H1 (cell line): ENCODE measurements around the gene TSGA10IP. TPM values are rescaled to one million over a fixed set of nuclear protein-coding genes. Genes with fewer than 3 reads are reported as not detected.

Experiments used
- CTCF ChIA-PET: fragments of 300-600 bp; sonication (Branson Sonifier 250); formaldehyde crosslinking; loops from one replicate; lab custom pipeline; 2021; ENCODE audit not compliant: partially characterized antibody; lab: Charles Lee
- POLR2A ChIA-PET: fragments of 300-600 bp; sonication (Branson Sonifier 250); formaldehyde crosslinking; loops from one replicate; lab custom pipeline; 2021; ENCODE audit warnings: inconsistent platforms; ENCODE audit not compliant: partially characterized antibody; lab: Charles Lee
- DNase-seq, 2 experiments: peaks; one replicate each; pipeline versions ENCODE4 v3.0.0 to v3.0.0-alpha.2; 2010 to 2022; ENCODE audit warnings: low spot score in 2 of 2, low read depth in 1 of 2, mixed read lengths in 1 of 2
- FAIRE-seq: peaks from 2 replicates; lab custom pipeline; 2011; peaks lifted over from hg19 to GRCh38; lab: Jason Lieb, UNC
- H2AFZ ChIP-seq: 2 replicates; pipeline ENCODE4 v1.8.1; 2012; ENCODE audit warnings: low read length, inconsistent platforms
- H2AK5ac ChIP-seq: 2 replicates; pipeline ENCODE4 v1.6.1; 2013; ENCODE audit warnings: low read depth, low read length
- H2BK120ac ChIP-seq: replicated peaks from 2 replicates; pipeline ENCODE3; 2013; ENCODE audit warnings: low read depth, low read length, inconsistent platforms
- H2BK12ac ChIP-seq: 2 replicates; pipeline ENCODE4 v1.6.1; 2013; ENCODE audit warnings: low read depth, low read length
- H2BK15ac ChIP-seq: 2 replicates; pipeline ENCODE4 v1.6.1; 2013; ENCODE audit warnings: low read length
- H2BK20ac ChIP-seq: 2 replicates; pipeline ENCODE4 v1.6.1; 2013; ENCODE audit warnings: low read length
- H2BK5ac ChIP-seq: 2 replicates; pipeline ENCODE4 v1.6.1; 2013; ENCODE audit warnings: low read depth, low read length
- H3K14ac ChIP-seq: 2 replicates; pipeline ENCODE4 v1.6.1; 2013; ENCODE audit warnings: inconsistent platforms; ENCODE audit not compliant: insufficient read length
- H3K18ac ChIP-seq: 2 replicates; pipeline ENCODE4 v1.6.1; 2013; ENCODE audit warnings: low read length; ENCODE audit errors: extremely low read depth
- H3K23ac ChIP-seq: 2 replicates; pipeline ENCODE4 v1.6.1; 2013; ENCODE audit warnings: inconsistent platforms; ENCODE audit not compliant: insufficient read length
- H3K23me2 ChIP-seq: 2 replicates; pipeline ENCODE4 v1.6.1; 2013; ENCODE audit warnings: low read depth, low read length
- H3K27ac ChIP-seq: 2 replicates; pipeline ENCODE4 v1.6.1; 2011; ENCODE audit warnings: low read depth, low read length, inconsistent platforms
- H3K27me3 ChIP-seq, 4 experiments: replicated peaks in 1 of 4; 1 replicate in 1 of 4; 2 replicates in 3 of 4; pipeline versions ENCODE4 v1.6.1 to v1.8.1; 2011 to 2013; ENCODE audit warnings: low read length in 3 of 4, mild to moderate bottlenecking in 3 of 4, inconsistent platforms in 2 of 4, mixed read lengths in 2 of 4, moderate library complexity in 1 of 4; ENCODE audit not compliant: control insufficient read depth in 3 of 4, insufficient read depth in 3 of 4; ENCODE audit errors: extremely low read depth in 1 of 4
- H3K36me3 ChIP-seq, 4 experiments: 2 replicates each; pipeline versions ENCODE4 v1.6.1 to v1.8.1; 2011 to 2013; ENCODE audit warnings: mild to moderate bottlenecking in 4 of 4, low read length in 3 of 4, moderate library complexity in 2 of 4, control low read depth in 1 of 4, inconsistent platforms in 1 of 4; ENCODE audit not compliant: insufficient read depth in 4 of 4, control insufficient read depth in 2 of 4
- H3K4ac ChIP-seq: replicated peaks from 2 replicates; pipeline ENCODE3; 2013; ENCODE audit warnings: low read length, low read depth, mixed read lengths, inconsistent platforms; ENCODE audit not compliant: insufficient read length
- H3K4me1 ChIP-seq, 4 experiments: replicated peaks in 1 of 4; 1 replicate in 1 of 4; 2 replicates in 3 of 4; pipeline versions ENCODE4 v1.6.1 to v1.8.1; 2011 to 2013; ENCODE audit warnings: low read length in 3 of 4, inconsistent platforms in 2 of 4, mixed read lengths in 1 of 4; ENCODE audit not compliant: insufficient read depth in 4 of 4, control insufficient read depth in 3 of 4
- H3K4me2 ChIP-seq, 2 experiments: 2 replicates each; pipeline versions ENCODE4 v1.6.1 to v1.8.1; 2011 to 2013; ENCODE audit warnings: low read depth in 2 of 2, low read length in 2 of 2, control low read depth in 1 of 2, inconsistent platforms in 1 of 2, mild to moderate bottlenecking in 1 of 2; ENCODE audit not compliant: insufficient read depth in 1 of 2
- H3K4me3 ChIP-seq, 4 experiments: fragments of 200-600, 300-600 bp in 1 of 4; sonication (generic), shearing (Covaris generic), sonication (Bioruptor Twin) in 1 of 4; 2 replicates each; pipeline versions ENCODE4 v1.5.1 to v1.8.1; 2011 to 2016; ENCODE audit warnings: low read length in 4 of 4, low read depth in 3 of 4, control low read depth in 2 of 4, inconsistent platforms in 2 of 4, mild to moderate bottlenecking in 2 of 4, mixed read lengths in 1 of 4, moderate library complexity in 1 of 4; ENCODE audit not compliant: insufficient read depth in 2 of 4; ENCODE audit errors: extremely low read depth in 1 of 4
- H3K56ac ChIP-seq: replicated peaks from 2 replicates; pipeline ENCODE3; 2013; ENCODE audit warnings: low read depth, mild to moderate bottlenecking, mixed read lengths, low read length, inconsistent platforms; ENCODE audit not compliant: insufficient read length
- H3K79me1 ChIP-seq: 2 replicates; pipeline ENCODE4 v1.6.1; 2013; ENCODE audit warnings: low read depth, low read length, control low read depth
- H3K79me2 ChIP-seq, 2 experiments: 2 replicates each; pipeline versions ENCODE4 v1.6.1 to v1.8.1; 2012 to 2013; ENCODE audit warnings: low read length in 2 of 2, mild to moderate bottlenecking in 2 of 2, inconsistent platforms in 1 of 2; ENCODE audit not compliant: insufficient read depth in 2 of 2, control insufficient read depth in 1 of 2
- H3K9ac ChIP-seq, 4 experiments: replicated peaks in 1 of 4; 1 replicate in 1 of 4; 2 replicates in 3 of 4; pipeline versions ENCODE4 v1.6.1 to v1.8.1; 2011 to 2013; ENCODE audit warnings: low read depth in 3 of 4, low read length in 3 of 4, control low read depth in 2 of 4, mild to moderate bottlenecking in 2 of 4, moderate library complexity in 2 of 4, inconsistent platforms in 1 of 4; ENCODE audit errors: extremely low read depth in 1 of 4
- H3K9me3 ChIP-seq, 2 experiments: 2 replicates each; pipeline versions ENCODE4 v1.6.1 to v1.8.1; 2012 to 2013; ENCODE audit warnings: mild to moderate bottlenecking in 2 of 2, moderate library complexity in 2 of 2, control low read depth in 1 of 2, inconsistent platforms in 1 of 2, low read depth in 1 of 2, low read length in 1 of 2, mixed read lengths in 1 of 2; ENCODE audit not compliant: insufficient read depth in 2 of 2
- H4K20me1 ChIP-seq, 2 experiments: replicated peaks in 1 of 2; 2 replicates each; pipeline versions ENCODE3 to v1.8.1; 2011 to 2013; ENCODE audit warnings: inconsistent platforms in 2 of 2, low read length in 2 of 2, mild to moderate bottlenecking in 1 of 2; ENCODE audit not compliant: insufficient read depth in 2 of 2, control insufficient read depth in 1 of 2
- H4K5ac ChIP-seq: 2 replicates; pipeline ENCODE4 v1.6.1; 2013; ENCODE audit warnings: low read length, low read depth, mixed read lengths, inconsistent platforms; ENCODE audit not compliant: insufficient read length
- H4K8ac ChIP-seq: 2 replicates; pipeline ENCODE4 v1.8.0; 2013; ENCODE audit warnings: mild to moderate bottlenecking, moderate library complexity, low read length, inconsistent platforms; ENCODE audit not compliant: insufficient read depth; ENCODE audit errors: extremely low read depth
- H4K91ac ChIP-seq: replicated peaks from 2 replicates; pipeline ENCODE3; 2013; ENCODE audit warnings: low read length, mixed read lengths, inconsistent platforms; ENCODE audit not compliant: insufficient read length
- BACH1 ChIP-seq: IDR thresholded peaks from 2 replicates; pipeline ENCODE4 v1.6.1; 2012; ENCODE audit warnings: low read length, improper control_type of control experiment
- BCL11A ChIP-seq, 2 experiments: IDR thresholded peaks; one replicate each; pipeline ENCODE4 v1.6.1; 2011; ENCODE audit warnings: low read depth in 2 of 2, low read length in 2 of 2, mild to moderate bottlenecking in 2 of 2
- CEBPB ChIP-seq: IDR thresholded peaks from 2 replicates; pipeline ENCODE4 v1.6.1; 2012; ENCODE audit warnings: low read depth, low read length
- CREB1 ChIP-seq: IDR thresholded peaks from 2 replicates; pipeline ENCODE4 v1.6.1; 2012; ENCODE audit warnings: inconsistent platforms
- CTBP2 ChIP-seq: IDR thresholded peaks from 2 replicates; pipeline ENCODE4 v1.7.0; 2011; ENCODE audit warnings: borderline replicate concordance, mild to moderate bottlenecking, moderate library complexity, mixed read lengths, low read length; ENCODE audit not compliant: insufficient read depth, insufficient read length
- EP300 ChIP-seq, 2 experiments: IDR thresholded peaks; 1 replicate in 1 of 2; 2 replicates in 1 of 2; pipeline ENCODE4 v1.6.1; 2011 to 2012; ENCODE audit warnings: low read depth in 2 of 2, low read length in 2 of 2, mild to moderate bottlenecking in 2 of 2, borderline replicate concordance in 1 of 2, inconsistent platforms in 1 of 2, moderate library complexity in 1 of 2
- NANOG ChIP-seq: IDR thresholded peaks from 2 replicates; pipeline ENCODE4 v1.6.1; 2011; ENCODE audit warnings: low read length, low read depth, mild to moderate bottlenecking, inconsistent platforms; ENCODE audit not compliant: insufficient read depth, poor library complexity, severe bottlenecking
- POLR2A ChIP-seq, 2 experiments: IDR thresholded peaks; 1 replicate in 1 of 2; 2 replicates in 1 of 2; pipeline ENCODE4 v1.6.1; 2011; ENCODE audit warnings: low read depth in 2 of 2, low read length in 2 of 2, mild to moderate bottlenecking in 2 of 2; ENCODE audit errors: control extremely low read depth in 1 of 2
- POLR2AphosphoS5 ChIP-seq: IDR thresholded peaks from 2 replicates; pipeline ENCODE4 v1.6.1; 2011; ENCODE audit warnings: low read depth, low read length
- RAD21 ChIP-seq, 2 experiments: IDR thresholded peaks in 1 of 2; conservative IDR thresholded peaks in 1 of 2; 2 replicates each; pipeline ENCODE4 v1.6.1; 2011; ENCODE audit warnings: low read depth in 2 of 2, low read length in 2 of 2, improper control_type of control experiment in 1 of 2, inconsistent platforms in 1 of 2, mild to moderate bottlenecking in 1 of 2, moderate library complexity in 1 of 2
- TBP ChIP-seq: IDR thresholded peaks from 2 replicates; pipeline ENCODE4 v1.6.1; 2011; ENCODE audit warnings: low read depth, low read length, improper control_type of control experiment
- TEAD4 ChIP-seq: IDR thresholded peaks from 2 replicates; pipeline ENCODE4 v1.6.1; 2012; ENCODE audit warnings: low read depth, low read length, inconsistent platforms, mixed read lengths
- WGBS, 2 experiments: shearing (Covaris generic) in 1 of 2; methylation state at CpG; one replicate each; pipeline versions ENCODE4 v1.1.6 to v1.1.7; 2013 to 2015; ENCODE audit warnings: low lambda C conversion rate in 2 of 2, mixed read lengths in 2 of 2, inconsistent platforms in 1 of 2, low coverage in 1 of 2, missing lambda C conversion rate in 1 of 2; ENCODE audit not compliant: insufficient replicate concordance in 2 of 2, insufficient coverage in 1 of 2, insufficient read length in 1 of 2; ENCODE audit errors: extremely low coverage in 1 of 2, missing lambda C conversion rate in 1 of 2; 5-methylcytosine and 5-hydroxymethylcytosine counted together
- polyA plus RNA-seq, 7 experiments: library from polyadenylated mRNA; depleted of rRNA in 3 of 7; stranded (reverse) in 5 of 7; unstranded in 2 of 7; fragments of >200 nt in 5 of 7; fragments of 200-250 nt in 2 of 7; gene quantifications; 1 replicate in 5 of 7; 2 replicates in 1 of 7; 4 replicates in 1 of 7; pipeline versions ENCODE4 v1.2.1 to v1.2.3, GENCODE V29; 2011 to 2013; ENCODE audit warnings: missing spikeins in 2 of 7, mixed read lengths in 2 of 7
- total RNA-seq: library from RNA; stranded (reverse); fragmentation: NEBNext Ultra II Directional; extraction: Animal tissue kit (Norgen Biotek cat#: 25700); gene quantifications from 2 replicates; pipeline ENCODE4 v1.2.1, GENCODE V29; 2021
- TF ChIP-seq, protein P1 (sequence below): IDR thresholded peaks from 2 replicates; pipeline ENCODE4 v1.6.1; 2011; ENCODE audit warnings: low read depth, mild to moderate bottlenecking, low read length; ENCODE audit not compliant: insufficient read depth

The TSGA10IP gene
- total and polyA plus RNA-seq, 2 of the 8 experiments (the other 6 are each of a cell fraction or from before 2014, with no cell fraction given): 1.9 to 6.0 TPM

DNA sequence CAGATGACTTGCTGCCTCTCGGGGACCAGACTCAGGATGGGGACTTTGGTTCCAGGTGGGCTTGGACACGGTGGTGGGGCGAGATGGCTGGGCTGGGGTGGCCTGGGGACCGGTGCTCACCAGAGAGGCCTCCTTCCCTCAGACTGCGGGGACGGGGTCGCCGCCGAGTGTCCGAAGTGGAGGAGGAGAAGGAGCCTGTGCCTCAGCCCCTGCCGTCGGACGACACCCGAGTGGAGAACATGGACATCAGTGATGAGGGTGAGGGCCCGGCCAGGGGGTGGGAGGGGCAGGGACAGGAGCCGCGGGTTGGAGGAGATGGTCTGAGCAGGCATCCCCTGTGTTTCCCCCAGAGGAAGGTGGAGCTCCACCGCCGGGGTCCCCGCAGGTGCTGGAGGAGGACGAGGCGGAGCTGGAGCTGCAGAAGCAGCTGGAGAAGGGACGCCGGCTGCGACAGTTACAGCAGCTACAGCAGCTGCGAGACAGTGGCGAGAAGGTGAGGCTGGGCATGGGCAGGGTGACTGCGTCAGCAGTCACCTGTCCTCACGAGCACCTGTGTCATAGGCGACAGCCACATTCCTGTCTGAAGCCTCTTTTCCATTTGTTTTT lies 22.2 kb downstream of the TSGA10IP start:
- H4K8ac ChIP-seq: no peak overlapping the region
- no peak overlapping the region for H2BK120ac ChIP-seq
- H3K27ac ChIP-seq: no peak overlapping the region
- no peak overlapping the region for H3K4ac ChIP-seq
- DNase-seq: no peak
- H2AFZ ChIP-seq: no peak overlapping the region
- peaks cover 12 to 47% (median 35%) of the 10 kb centered on the region in 4 experiments for H3K36me3 ChIP-seq
- FAIRE-seq: no peak
- WGBS, 2 experiments: 94% methylated on average over 17 of the region's 30 CpGs; no CpG with 5 or more reads in 1 of the 2 experiments
- no peak overlapping the region for H3K4me3 ChIP-seq
- no peak overlapping the region for H3K56ac ChIP-seq
- peaks cover 1 to 11% of the 10 kb centered on the region in 2 experiments for H4K20me1 ChIP-seq
- no peak overlapping the region for H3K23ac ChIP-seq
- H2AK5ac ChIP-seq: no peak overlapping the region
- no peak overlapping the region for H4K5ac ChIP-seq
- H2BK15ac ChIP-seq: no peak overlapping the region
- CTCF ChIA-PET: interaction anchor here (0.6 to 1.6 kb wide), 6 partner anchors 18 to 79 kb away, joined by 3 to 6 read pairs (median 4); partner anchors contain the start of genes CCDC85B and FIBP
- H3K14ac ChIP-seq: no peak overlapping the region
- no peak overlapping the region for H3K18ac ChIP-seq
- no peak overlapping the region for H3K4me2 ChIP-seq
- no peak overlapping the region for H3K9ac ChIP-seq
- H2BK20ac ChIP-seq: no peak overlapping the region
- peaks cover 4% of the 10 kb centered on the region; the same call in 1 of the 2 replicates for H3K23me2 ChIP-seq
- peaks cover 0 to 5% (median 2%) of the 10 kb centered on the region in 4 experiments; a peak in 2 of 7 replicates for H3K4me1 ChIP-seq
- H3K79me1 ChIP-seq: peaks cover 8% of the 10 kb centered on the region
- H4K91ac ChIP-seq: no peak overlapping the region
- no peaks in the 10 kb centered on the region for H3K9me3 ChIP-seq
- H3K79me2 ChIP-seq: peaks cover 7 to 16% of the 10 kb centered on the region in 2 experiments
- POLR2A ChIA-PET: interaction anchor here (0.7 to 2.4 kb wide), 3 partner anchors 10 to 36 kb away, joined by 3 to 7 read pairs (median 5); no protein-coding TSS in a partner anchor
- no peak overlapping the region for H2BK12ac ChIP-seq
- no peaks in the 10 kb centered on the region for H3K27me3 ChIP-seq
- no peak overlapping the region for H2BK5ac ChIP-seq
- TF ChIP-seq TEAD4 (no peak), TBP (no peak), BACH1 (no peak), CREB1 (no peak), POLR2AphosphoS5 (no peak), RAD21 (IDR thresholded peaks at IDR 0.05 in 1 of 2, conservative IDR thresholded peaks at IDR 0.05 in 1 of 2; ENCODE audit: low read depth in 2 of 2, low read length in 2 of 2) (no peak), EP300 (IDR thresholded peaks at IDR 0.05; ENCODE audit: borderline replicate concordance in 1 of 2, low read depth in 2 of 2, low read length in 2 of 2) (no peak), BCL11A (IDR thresholded peaks at IDR 0.05; ENCODE audit: low read depth in 2 of 2, low read length in 2 of 2) (no peak), CEBPB (no peak), POLR2A (IDR thresholded peaks at IDR 0.05; ENCODE audit: control extremely low read depth in 1 of 2, low read depth in 2 of 2, low read length in 2 of 2) (no peak), CTBP2 (no peak), NANOG (no peak)
- TF ChIP-seq, protein P1, sequence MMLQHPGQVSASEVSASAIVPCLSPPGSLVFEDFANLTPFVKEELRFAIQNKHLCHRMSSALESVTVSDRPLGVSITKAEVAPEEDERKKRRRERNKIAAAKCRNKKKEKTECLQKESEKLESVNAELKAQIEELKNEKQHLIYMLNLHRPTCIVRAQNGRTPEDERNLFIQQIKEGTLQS: no peak
